Memory B cell (primary cell): ENCODE data around the gene ELK3.
"Not testable (repeated sequence)": the region's sequence is repeated elsewhere in the genome, so short reads cannot be mapped to it uniquely, and the experiment has no call there.

Experiments used
- ATAC-seq: fragments of 150-1000 bp; cut with Tn5 transposase; 2 replicates; pipeline ENCODE4 v1.10.0; 2021; ENCODE audit warnings: low read depth, mild to moderate bottlenecking, moderate library complexity
- DNase-seq, 2 donors: peaks; one replicate each; pipeline ENCODE4 v3.0.0; 2022; ENCODE audit warnings: low spot score in 2 of 2
- H3K27ac Mint-ChIP-seq: one replicate; pipeline ENCODE4 v1.8.0; 2022; ENCODE audit warnings: mild to moderate bottlenecking, moderate library complexity, mixed read lengths
- H3K27me3 Mint-ChIP-seq: one replicate; pipeline ENCODE4 v1.8.0; 2022; ENCODE audit warnings: mixed read lengths
- H3K36me3 Mint-ChIP-seq: one replicate; pipeline ENCODE4 v1.8.0; 2022; ENCODE audit warnings: mild to moderate bottlenecking, mixed read lengths
- H3K4me1 Mint-ChIP-seq: one replicate; pipeline ENCODE4 v1.8.0; 2022; ENCODE audit warnings: mixed read lengths
- H3K4me3 Mint-ChIP-seq: one replicate; pipeline ENCODE4 v1.8.0; 2022; ENCODE audit warnings: mild to moderate bottlenecking, moderate library complexity, mixed read lengths
- H3K9me3 Mint-ChIP-seq: one replicate; pipeline ENCODE4 v1.8.0; 2022; ENCODE audit warnings: mixed read lengths

ELK3 gene

GRCh38 chr12:96315741-96316481, 121.7 kb downstream of the ELK3 start:
- DNase-seq (peak; percentile 13 to 38), ATAC-seq (peak; percentile 29)
- not testable (repeated sequence) for H3K36me3 Mint-ChIP-seq, H3K4me1 Mint-ChIP-seq, H3K27me3 Mint-ChIP-seq, H3K9me3 Mint-ChIP-seq
- H3K4me3 Mint-ChIP-seq, result peak overlapping the region; percentile 89
- H3K27ac Mint-ChIP-seq, result peak overlapping the region; percentile 94

DNA sequence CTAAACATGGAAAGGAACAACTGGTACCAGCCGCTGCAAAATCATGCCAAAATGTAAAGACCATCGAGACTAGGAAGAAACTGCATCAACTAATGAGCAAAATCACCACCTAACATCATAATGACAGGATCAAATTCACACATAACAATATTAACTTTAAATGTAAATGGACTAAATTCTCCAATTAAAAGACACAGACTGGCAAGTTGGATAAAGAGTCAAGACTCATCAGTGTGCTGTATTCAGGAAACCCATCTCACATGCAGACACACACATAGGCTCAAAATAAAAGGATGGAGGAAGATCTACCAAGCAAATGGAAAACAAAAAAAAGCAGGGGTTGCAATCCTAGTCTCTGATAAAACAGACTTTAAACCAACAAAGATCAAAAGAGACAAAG, 123.6 kb downstream of the ELK3 start:
- not testable (repeated sequence) for H3K4me3 Mint-ChIP-seq, H3K27me3 Mint-ChIP-seq, ATAC-seq, H3K36me3 Mint-ChIP-seq, H3K27ac Mint-ChIP-seq, H3K4me1 Mint-ChIP-seq, DNase-seq, H3K9me3 Mint-ChIP-seq
